Measurements from ENCODE around the gene SLC35F5. TPM values are rescaled to one million over a fixed set of nuclear protein-coding genes. Genes with fewer than 3 reads are reported as not detected.
"Not testable (repeated sequence)": the region's sequence is repeated elsewhere in the genome, so short reads cannot be mapped to it uniquely, and the experiment has no call there.

SLC35F5 gene
- total and polyA plus RNA-seq, 10 of the 15 experiments (the other 5 are each of a cell fraction or from before 2014, with no cell fraction given) = 1.8 to 31.3 (median 16.5) TPM

GRCh38 chr2:113707106-113707505, 49.3 kb downstream of the SLC35F5 start (continued):
- TF ChIP-seq HSF1 (IDR thresholded peaks at IDR 0.05; ENCODE audit: low read depth, low read length) = no peak
- TF ChIP-seq CEBPZ (IDR thresholded peaks at IDR 0.05; ENCODE audit: low read depth, low read length) = no peak

- Histone ChIP-seq H2AFZ (ENCODE audit: control insufficient read depth, low read depth, low read length) (no peak overlapping the region), H3K9me3 (replicated peaks; ENCODE audit: control insufficient read depth, insufficient read depth, low read length) (no peaks in the 10 kb centered on the region), H3K4me3 (no peak overlapping the region), H3K4me1 (ENCODE audit: control insufficient read depth, insufficient read depth, low read length) (no peaks in the 10 kb centered on the region), H3K9ac (ENCODE audit: control insufficient read depth, insufficient read depth, low read length) (no peak overlapping the region), H4K20me1 (ENCODE audit: control insufficient read depth, insufficient read depth) (no peaks in the 10 kb centered on the region), H3K4me2 (ENCODE audit: control insufficient read depth, insufficient read depth) (no peak overlapping the region), H3K36me3 (ENCODE audit: control insufficient read depth in 2 of 2, insufficient read depth in 2 of 2, low read length in 1 of 2) (no peaks in the 10 kb centered on the region), H3K27me3 (replicated peaks in 1 of 2; ENCODE audit: control insufficient read depth in 2 of 2, insufficient read depth in 2 of 2, low read length in 1 of 2) (no peaks in the 10 kb centered on the region), H3K27ac (ENCODE audit: control insufficient read depth, insufficient read depth) (no peak overlapping the region), H3K79me2 (ENCODE audit: control insufficient read depth, insufficient read depth, low read length) (no peaks in the 10 kb centered on the region)
- RAD21 ChIA-PET (ENCODE audit: unreplicated experiment) = no interaction called here
- ATAC-seq (no peak), FAIRE-seq (no peak), DNase-seq (ENCODE audit: low read depth, low spot score) (no peak)
- in situ Hi-C loops (cut with MboI) (no loop called here), intact Hi-C loops (cut with micrococcal nuclease; ENCODE audit: unreplicated experiment) (no loop called here)
- SMC1A ChIA-PET (ENCODE audit: uncharacterized antibody, unreplicated experiment) = interaction anchor here (0.8 to 2.4 kb wide), 7 partner anchors 9 to 274 kb away, joined by 3 to 11 read pairs (median 5); no protein-coding TSS in a partner anchor
- no TSS peak for BruUV-seq (replicated peaks)
- 86% methylated on average over 7 of the region's 7 CpGs for WGBS (ENCODE audit: insufficient coverage, insufficient replicate concordance, low lambda C conversion rate, missing lambda C conversion rate)
- CTCF ChIA-PET = interaction anchor here (1.4 to 2.2 kb wide), 2 partner anchors 102 to 273 kb away, joined by 5 to 6 read pairs; no protein-coding TSS in a partner anchor
- TF ChIP-seq ZSCAN29 (IDR thresholded peaks at IDR 0.05) (no peak), RAD21 (IDR thresholded peaks at IDR 0.05; ENCODE audit: insufficient read depth, low read depth, low read length) (no peak), RELB (IDR thresholded peaks at IDR 0.05; ENCODE audit: low read depth) (no peak)
- POLR2A ChIA-PET = no interaction called here
Measured at GRCh38 chr2:113705982-113706523, 50.4 kb downstream of the SLC35F5 start.

- CTCF ChIA-PET = interaction anchor here (1.3 kb wide), 1 partner anchor 13 kb away, joined by 3 read pairs; no protein-coding TSS in a partner anchor
- BruUV-seq (replicated peaks); H2AFZ ChIP-seq (ENCODE audit: control insufficient read depth, low read depth, low read length); POLR2A ChIA-PET; H3K4me2 ChIP-seq (ENCODE audit: control insufficient read depth, insufficient read depth); H3K4me3 ChIP-seq; H4K20me1 ChIP-seq (ENCODE audit: control insufficient read depth, insufficient read depth); SMC1A ChIA-PET (ENCODE audit: uncharacterized antibody, unreplicated experiment); FAIRE-seq; H3K27me3 ChIP-seq (replicated peaks in 1 of 2; ENCODE audit: control insufficient read depth in 2 of 2, insufficient read depth in 2 of 2, low read length in 1 of 2); DNase-seq (ENCODE audit: low read depth, low spot score); H3K27ac ChIP-seq (ENCODE audit: control insufficient read depth, insufficient read depth); H3K79me2 ChIP-seq (ENCODE audit: control insufficient read depth, insufficient read depth, low read length); H3K9me3 ChIP-seq (replicated peaks; ENCODE audit: control insufficient read depth, insufficient read depth, low read length); intact Hi-C loops (cut with micrococcal nuclease; ENCODE audit: unreplicated experiment); RAD21 ChIA-PET (ENCODE audit: unreplicated experiment); in situ Hi-C loops (cut with MboI); ATAC-seq; H3K4me1 ChIP-seq (ENCODE audit: control insufficient read depth, insufficient read depth, low read length); H3K36me3 ChIP-seq (ENCODE audit: control insufficient read depth in 2 of 2, insufficient read depth in 2 of 2, low read length in 1 of 2); H3K9ac ChIP-seq (ENCODE audit: control insufficient read depth, insufficient read depth, low read length): not testable (repeated sequence)
- 91% methylated on average over 54 of the region's 54 CpGs for WGBS (ENCODE audit: insufficient coverage, insufficient replicate concordance, low lambda C conversion rate, missing lambda C conversion rate)
Measured at GRCh38 chr2:113704300-113704993, 52.0 kb downstream of the SLC35F5 start.

Measured in GM12878 (cell line).